ENCODE results near the gene EMB. TPM values are rescaled to one million over a fixed set of nuclear protein-coding genes. Genes with fewer than 3 reads are reported as not detected.
A peak's percentile ranks its signal among the peaks of the same experiment; 100 is the strongest.
"Not testable (repeated sequence)": the region's sequence is repeated elsewhere in the genome, so short reads cannot be mapped to it uniquely, and the experiment has no call there.

The EMB gene
- total and polyA plus RNA-seq, 9 of the 15 experiments (the other 6 are each of a cell fraction or from before 2014, with no cell fraction given): 0.31 TPM; not detected in 8

- intact Hi-C loops (cut with micrococcal nuclease); H3K79me2 ChIP-seq (ENCODE audit: control insufficient read depth, insufficient read depth, low read length); H3K9me1 ChIP-seq (ENCODE audit: control insufficient read depth, insufficient read depth, low read length); H3K27me3 ChIP-seq (ENCODE audit: control insufficient read depth in 2 of 2, insufficient read depth in 2 of 2, low read length in 2 of 2); FAIRE-seq; H3K4me1 ChIP-seq (replicated peaks in 1 of 2; ENCODE audit: control insufficient read depth in 2 of 2, insufficient read depth in 2 of 2, low read length in 2 of 2); ATAC-seq; DNase-seq (ENCODE audit: extremely low read depth in 1 of 4, low spot score in 3 of 4); H3K36me3 ChIP-seq (ENCODE audit: control insufficient read depth, insufficient read depth, low read length); in situ Hi-C loops (cut with MboI); H3K4me2 ChIP-seq (ENCODE audit: insufficient read depth, low read length); H4K20me1 ChIP-seq (replicated peaks; ENCODE audit: control insufficient read depth, insufficient read depth, low read length); CTCF ChIA-PET (ENCODE audit: low intra/inter-chr PET ratio); H3K4me3 ChIP-seq; H3K27ac ChIP-seq (ENCODE audit: extremely low read depth, low read depth, low read length); POLR2A ChIA-PET; H3K9ac ChIP-seq (ENCODE audit: insufficient read depth in 1 of 2, low read depth in 2 of 2, low read length in 2 of 2); H2AFZ ChIP-seq (ENCODE audit: low read depth, low read length); H3K9me3 ChIP-seq (replicated peaks; ENCODE audit: control insufficient read depth, insufficient read depth, low read depth, low read length); BruUV-seq (replicated peaks): not testable (repeated sequence)
- TF ChIP-seq MAFG (tag; conservative IDR thresholded peaks at IDR 0.05) (peak; percentile 54), ZNF316 (IDR thresholded peaks at IDR 0.05) (peak; percentile 58), MAFK (IDR thresholded peaks at IDR 0.05; ENCODE audit: low read length) (peak; percentile 78), MAFF (IDR thresholded peaks at IDR 0.05; ENCODE audit: low read length) (peak; percentile 62), C11orf30 (IDR thresholded peaks at IDR 0.05; ENCODE audit: low read depth) (peak; percentile 22; the same call in 1 of the 2 replicates)
Measured at GRCh38 chr5:50410932-50411331, 30.2 kb downstream of the EMB start.

- BruUV-seq (replicated peaks): no TSS peak
- Histone ChIP-seq H2AFZ (ENCODE audit: low read depth, low read length) (no peak overlapping the region), H3K9ac (ENCODE audit: insufficient read depth in 1 of 2, low read depth in 2 of 2, low read length in 2 of 2) (no peak overlapping the region), H3K27me3 (ENCODE audit: control insufficient read depth in 2 of 2, insufficient read depth in 2 of 2, low read length in 2 of 2) (no peaks in the 10 kb centered on the region), H4K20me1 (replicated peaks; ENCODE audit: control insufficient read depth, insufficient read depth, low read length) (no peaks in the 10 kb centered on the region), H3K4me2 (ENCODE audit: insufficient read depth, low read length) (no peak overlapping the region), H3K27ac (ENCODE audit: extremely low read depth, low read depth, low read length) (no peak overlapping the region), H3K9me3 (replicated peaks; ENCODE audit: control insufficient read depth, insufficient read depth, low read depth, low read length) (no peaks in the 10 kb centered on the region), H3K36me3 (ENCODE audit: control insufficient read depth, insufficient read depth, low read length) (no peaks in the 10 kb centered on the region), H3K9me1 (ENCODE audit: control insufficient read depth, insufficient read depth, low read length) (no peaks in the 10 kb centered on the region), H3K4me1 (replicated peaks in 1 of 2; ENCODE audit: control insufficient read depth in 2 of 2, insufficient read depth in 2 of 2, low read length in 2 of 2) (no peaks in the 10 kb centered on the region), H3K79me2 (ENCODE audit: control insufficient read depth, insufficient read depth, low read length) (no peaks in the 10 kb centered on the region), H3K4me3 (no peak overlapping the region)
- FAIRE-seq (no peak), DNase-seq (ENCODE audit: extremely low read depth in 1 of 4, low spot score in 3 of 4) (no peak), ATAC-seq (no peak)
- intact Hi-C loops (cut with micrococcal nuclease): no loop called here
- WGBS (ENCODE audit: insufficient coverage, low coverage, missing lambda C conversion rate): 0% methylated on average over 1 of the region's 1 CpG
- TF ChIP-seq RCOR1 (IDR thresholded peaks at IDR 0.05; ENCODE audit: borderline replicate concordance in 1 of 2, low read depth in 2 of 2, low read length in 2 of 2): no peak
- no peak for TF ChIP-seq ZNF140 (CRISPR knock-in tag; IDR thresholded peaks at IDR 0.05)
- no peak for TF ChIP-seq HDAC8 (tag; IDR thresholded peaks at IDR 0.05)
- no peak for TF ChIP-seq HOMEZ (CRISPR knock-in tag; IDR thresholded peaks at IDR 0.05)
- no peak for TF ChIP-seq ZNF316 (IDR thresholded peaks at IDR 0.05)
- no peak for TF ChIP-seq ZNF121 (CRISPR knock-in tag; conservative IDR thresholded peaks at IDR 0.05)
- TF ChIP-seq ZNF384 (IDR thresholded peaks at IDR 0.05; ENCODE audit: low read depth, low read length): no peak
- POLR2A ChIA-PET: no interaction called here
- CTCF ChIA-PET (ENCODE audit: low intra/inter-chr PET ratio): no interaction called here
- in situ Hi-C loops (cut with MboI): no loop called here
Measured at GRCh38 chr5:50406877-50407276, 34.2 kb downstream of the EMB start.

Data from K562 (cell line).